Testis (tissue), 2 donors: ENCODE results near the gene SEMA5A.

Source experiments
- CTCF ChIP-seq, 3 experiments: fragments of 450-650 bp in 2 of 3; fragments of 200-600 bp in 1 of 3; sonication (generic) in 1 of 3; IDR thresholded peaks; one replicate each; pipeline ENCODE4 v1.5.1; 2016 to 2019; ENCODE audit warnings: antibody characterized with exemption in 3 of 3, mild to moderate bottlenecking in 2 of 3, moderate library complexity in 1 of 3
- POLR2A ChIP-seq: fragments of 450-650 bp; IDR thresholded peaks from one replicate; pipeline ENCODE4 v1.6.1; 2017; ENCODE audit warnings: antibody characterized with exemption, mild to moderate bottlenecking, moderate library complexity

GRCh38 chr5:9015260-9015936 lies 530.5 kb downstream of the SEMA5A start:
- TF ChIP-seq CTCF (IDR thresholded peaks at IDR 0.05) (no peak), POLR2A (no peak)
